ENCODE measurements around the gene COQ2.

Gene COQ2

GRCh38 chr4:83267830-83268475 lies 16.6 kb downstream of the COQ2 start:
- Mint-ChIP-seq H3K4me3 (no peak overlapping the region), H3K4me1 (peaks cover 11% of the 10 kb centered on the region), H3K27ac (no peak overlapping the region), H3K9me3 (no peaks in the 10 kb centered on the region), H3K36me3 (peaks cover 43% of the 10 kb centered on the region)
- DNase-seq (ENCODE audit: low spot score in 2 of 2): no peak
- ATAC-seq: peak; percentile 89

- no peak overlapping the region for H3K27ac Mint-ChIP-seq
- peak; percentile 61 for ATAC-seq
- peaks cover 40% of the 10 kb centered on the region for H3K36me3 Mint-ChIP-seq
- peaks cover 11% of the 10 kb centered on the region for H3K4me1 Mint-ChIP-seq
- H3K9me3 Mint-ChIP-seq: no peaks in the 10 kb centered on the region
- H3K4me3 Mint-ChIP-seq: no peak overlapping the region
- DNase-seq (ENCODE audit: low spot score in 2 of 2): no peak
These were observed 17.3 kb downstream of the COQ2 start for GRCh38 chr4:83267121-83267829.

- Mint-ChIP-seq H3K27ac (no peak overlapping the region), H3K4me1 (peaks cover 11% of the 10 kb centered on the region), H3K9me3 (no peaks in the 10 kb centered on the region), H3K36me3 (peaks cover 40% of the 10 kb centered on the region), H3K4me3 (no peak overlapping the region)
- peak; percentile 72 for ATAC-seq
- no peak for DNase-seq (ENCODE audit: low spot score in 2 of 2)
These were observed 17.9 kb downstream of the COQ2 start for GRCh38 chr4:83266689-83267088.

DNA sequence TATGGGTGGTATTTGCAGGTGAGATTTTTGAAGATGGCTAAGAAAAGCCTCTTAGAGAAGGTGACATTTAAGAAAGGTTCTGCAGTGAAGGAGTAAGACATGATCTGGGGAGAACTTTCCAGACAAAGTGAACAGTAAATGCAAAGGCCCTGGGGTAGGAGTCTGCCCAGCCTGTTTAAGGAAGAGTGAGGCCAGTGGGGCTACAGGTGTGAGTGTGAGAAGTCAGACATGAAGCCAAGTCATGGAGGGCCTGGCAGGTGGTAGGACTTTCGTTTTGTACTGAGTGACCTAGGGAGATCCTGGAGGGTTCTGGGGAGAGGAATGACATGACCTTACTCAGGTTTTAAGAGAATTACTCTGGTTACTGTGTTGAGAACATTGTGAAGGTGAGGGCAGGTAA lies 21.5 kb downstream of the COQ2 start:
- Mint-ChIP-seq H3K4me1 (peaks cover 5% of the 10 kb centered on the region), H3K9me3 (no peaks in the 10 kb centered on the region), H3K27ac (no peak overlapping the region), H3K4me3 (no peak overlapping the region), H3K36me3 (peaks cover 34% of the 10 kb centered on the region)
- DNase-seq (ENCODE audit: low spot score in 2 of 2) (no peak), ATAC-seq (no peak)

GRCh38 chr4:83262682-83263081 lies 21.9 kb downstream of the COQ2 start:
- peaks cover under 1% of the 10 kb centered on the region for H3K4me1 Mint-ChIP-seq
- H3K27ac Mint-ChIP-seq: no peak overlapping the region

GRCh38 chr4:83261307-83261706 lies 23.3 kb downstream of the COQ2 start:
- no peak overlapping the region for H3K27ac Mint-ChIP-seq
- ATAC-seq (no peak), DNase-seq (ENCODE audit: low spot score in 2 of 2) (no peak)
- peaks cover 25% of the 10 kb centered on the region for H3K36me3 Mint-ChIP-seq
- H3K9me3 Mint-ChIP-seq: no peaks in the 10 kb centered on the region
- no peaks in the 10 kb centered on the region for H3K4me1 Mint-ChIP-seq
- H3K4me3 Mint-ChIP-seq: no peak overlapping the region

More at GRCh38 chr4:83262682-83263081, 21.9 kb downstream of the COQ2 start:
- DNase-seq (ENCODE audit: low spot score in 2 of 2) (no peak), ATAC-seq (no peak)
- Mint-ChIP-seq H3K9me3 (no peaks in the 10 kb centered on the region), H3K4me3 (no peak overlapping the region), H3K36me3 (peaks cover 34% of the 10 kb centered on the region)

DNA sequence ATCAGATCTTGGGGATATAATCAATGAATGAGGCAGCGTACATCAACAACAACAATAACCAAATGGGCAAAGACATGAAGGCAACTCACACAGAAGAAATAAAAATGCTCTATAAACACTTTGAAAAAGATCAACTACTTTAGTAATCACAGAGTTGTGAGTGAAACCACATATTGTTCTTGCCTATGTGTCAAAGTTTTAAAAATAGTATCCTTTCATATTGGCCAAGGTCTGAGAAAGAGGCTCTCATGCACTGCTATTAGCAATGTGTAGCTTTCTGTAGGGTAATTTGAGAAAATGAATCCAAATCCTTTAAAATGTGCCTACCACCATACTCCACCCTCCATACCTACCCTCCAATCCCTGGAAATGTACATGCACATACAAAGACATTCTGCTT lies 25.0 kb downstream of the COQ2 start:
- H3K27ac Mint-ChIP-seq: no peak overlapping the region

GRCh38 chr4:83258461-83258860 lies 26.1 kb downstream of the COQ2 start:
- no peaks in the 10 kb centered on the region for H3K4me1 Mint-ChIP-seq
- H3K27ac Mint-ChIP-seq: no peak overlapping the region
- no peak overlapping the region for H3K4me3 Mint-ChIP-seq
- H3K9me3 Mint-ChIP-seq: no peaks in the 10 kb centered on the region
- ATAC-seq: no peak
- DNase-seq (ENCODE audit: low spot score in 2 of 2): no peak
- H3K36me3 Mint-ChIP-seq: peaks cover 12% of the 10 kb centered on the region

More for the DNA sequence above, 25.0 kb downstream of the COQ2 start:
- DNase-seq (ENCODE audit: low spot score in 2 of 2): no peak
- no peak overlapping the region for H3K4me3 Mint-ChIP-seq
- no peaks in the 10 kb centered on the region for H3K9me3 Mint-ChIP-seq
- ATAC-seq: no peak
- H3K36me3 Mint-ChIP-seq: peaks cover 19% of the 10 kb centered on the region
- H3K4me1 Mint-ChIP-seq: no peaks in the 10 kb centered on the region

- no peaks in the 10 kb centered on the region for H3K9me3 Mint-ChIP-seq
- no peak overlapping the region for H3K27ac Mint-ChIP-seq
- no peak overlapping the region for H3K4me3 Mint-ChIP-seq
- no peak for ATAC-seq
- peaks cover under 1% of the 10 kb centered on the region for H3K4me1 Mint-ChIP-seq
- DNase-seq (ENCODE audit: low spot score in 2 of 2): no peak
- peaks cover 6% of the 10 kb centered on the region for H3K36me3 Mint-ChIP-seq
These were observed 26.8 kb downstream of the COQ2 start for GRCh38 chr4:83257811-83258210.

DNA sequence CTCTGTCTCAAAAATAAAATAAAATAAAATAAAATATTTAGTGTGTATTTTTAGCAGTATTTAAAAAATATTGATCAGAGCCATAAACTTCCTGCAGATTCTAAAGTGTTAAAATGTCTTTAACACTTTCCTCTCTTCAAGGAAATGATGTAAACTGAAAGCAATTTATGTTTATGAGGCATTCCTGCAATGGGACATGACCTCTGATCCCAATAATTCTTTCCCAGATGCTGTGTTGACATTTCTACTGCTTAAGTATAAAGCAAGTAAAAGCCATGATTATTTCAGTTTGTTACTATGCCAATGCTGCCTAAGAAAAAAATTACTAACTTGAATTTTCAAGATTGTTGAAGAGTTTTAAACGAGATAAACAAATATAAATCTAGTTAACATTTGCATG lies 29.0 kb downstream of the COQ2 start:
- DNase-seq (ENCODE audit: low spot score in 2 of 2) (no peak), ATAC-seq (no peak)
- Mint-ChIP-seq H3K4me1 (peaks cover 14% of the 10 kb centered on the region), H3K27ac (no peak overlapping the region), H3K9me3 (no peaks in the 10 kb centered on the region), H3K4me3 (no peak overlapping the region), H3K36me3 (no peaks in the 10 kb centered on the region)

DNA sequence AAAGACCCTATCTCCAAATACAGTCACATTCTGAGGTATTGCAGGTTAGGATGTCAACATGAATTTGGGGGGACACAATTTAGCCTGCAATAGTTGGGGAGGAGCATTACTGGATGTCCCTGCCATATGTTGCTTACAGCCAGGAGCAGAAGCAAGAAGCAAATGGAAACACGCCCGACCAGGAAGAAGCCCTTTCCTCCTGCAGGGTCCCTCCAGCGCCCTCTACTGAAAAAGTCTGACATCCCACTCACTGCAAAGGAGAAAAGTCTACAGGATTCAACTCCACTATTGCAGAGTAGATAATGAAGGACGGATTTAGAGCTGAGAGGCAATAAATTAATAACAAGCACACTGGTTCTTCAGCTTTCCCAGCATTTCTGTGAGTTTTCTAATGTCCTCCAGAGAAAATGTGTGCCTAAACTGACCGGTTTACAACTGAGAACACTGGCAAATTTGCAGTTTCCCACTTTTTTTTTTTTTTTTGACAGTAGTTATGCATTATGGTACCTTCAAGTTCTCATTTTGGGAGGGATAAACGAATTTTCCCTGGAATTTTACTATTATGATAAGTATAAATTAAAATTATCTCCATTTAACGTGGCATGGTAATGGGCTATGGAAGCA lies 31.7 kb downstream of the COQ2 start:
- DNase-seq (ENCODE audit: low spot score in 2 of 2) (peak; percentile 49 to 77), ATAC-seq (peak; percentile 80)
- Mint-ChIP-seq H3K4me3 (no peak overlapping the region), H3K27ac (no peak overlapping the region), H3K4me1 (peaks cover 14% of the 10 kb centered on the region), H3K9me3 (no peaks in the 10 kb centered on the region), H3K36me3 (no peaks in the 10 kb centered on the region)

- Mint-ChIP-seq H3K4me1 (peaks cover 14% of the 10 kb centered on the region), H3K36me3 (no peaks in the 10 kb centered on the region), H3K9me3 (no peaks in the 10 kb centered on the region), H3K27ac (no peak overlapping the region), H3K4me3 (no peak overlapping the region)
- no peak for DNase-seq (ENCODE audit: low spot score in 2 of 2)
- no peak for ATAC-seq
These were observed 33.2 kb downstream of the COQ2 start for GRCh38 chr4:83251447-83251830.

DNA sequence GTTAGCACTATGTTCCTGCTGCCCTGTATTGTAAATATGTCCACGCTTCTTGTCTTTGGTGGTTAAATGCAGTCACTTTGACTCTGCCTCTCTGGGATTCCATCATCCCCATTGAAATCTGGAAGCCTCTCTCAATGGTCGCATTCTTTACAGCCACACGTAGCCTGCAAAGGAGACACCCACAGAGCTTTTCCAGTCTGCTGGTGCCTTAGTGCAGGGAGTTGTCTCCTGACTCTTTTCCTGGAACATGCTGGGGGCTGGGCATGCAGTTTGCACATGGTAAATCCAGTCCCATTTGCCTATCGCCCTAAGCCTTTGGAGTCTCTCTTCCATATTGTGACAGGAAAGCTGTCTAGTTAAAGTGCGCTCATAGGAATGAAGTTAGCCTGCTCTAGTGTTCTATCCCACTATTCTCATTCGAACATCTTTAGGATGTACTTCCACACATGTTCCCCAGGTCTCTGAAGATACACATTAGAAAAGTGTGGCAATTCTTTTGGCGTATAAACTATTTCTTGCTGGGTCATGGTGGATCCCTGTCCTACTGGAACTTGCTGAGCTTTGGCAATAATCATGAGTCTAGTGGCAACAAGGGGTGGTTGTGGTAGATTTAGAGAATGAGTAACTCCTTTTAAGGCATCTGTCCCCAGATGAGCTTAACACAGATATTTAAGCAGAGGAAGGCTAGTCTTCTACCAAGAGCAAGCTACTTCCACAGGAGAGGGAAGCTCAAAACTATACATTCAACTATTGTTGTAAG lies 33.7 kb downstream of the COQ2 start:
- ATAC-seq: no peak
- DNase-seq (ENCODE audit: low spot score in 2 of 2): no peak
- Mint-ChIP-seq H3K4me3 (no peak overlapping the region), H3K9me3 (no peaks in the 10 kb centered on the region), H3K36me3 (no peaks in the 10 kb centered on the region), H3K4me1 (peaks cover 14% of the 10 kb centered on the region), H3K27ac (no peak overlapping the region)

DNA sequence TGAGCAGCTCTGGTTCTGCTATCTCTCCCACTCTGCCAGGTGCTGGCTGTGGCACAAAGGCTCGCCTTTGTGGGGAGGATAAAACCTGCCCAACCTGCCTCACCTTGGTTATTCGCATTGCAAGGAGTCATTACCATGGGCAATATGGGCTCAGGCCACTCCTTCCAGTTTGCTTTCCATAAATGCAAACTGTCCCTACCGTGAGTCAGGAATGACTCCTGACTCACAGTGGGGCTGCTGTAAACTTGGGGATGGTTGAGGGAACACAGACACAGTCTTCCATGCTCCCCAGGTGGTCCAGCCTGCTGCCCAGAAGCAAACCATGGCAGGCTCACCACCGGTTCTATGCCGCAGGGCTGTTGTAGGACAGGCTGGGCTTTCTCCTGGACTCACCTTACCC lies 36.1 kb downstream of the COQ2 start:
- no peaks in the 10 kb centered on the region for H3K9me3 Mint-ChIP-seq
- no peaks in the 10 kb centered on the region for H3K36me3 Mint-ChIP-seq
- H3K27ac Mint-ChIP-seq: no peak overlapping the region
- peaks cover 14% of the 10 kb centered on the region for H3K4me1 Mint-ChIP-seq
- no peak for DNase-seq (ENCODE audit: low spot score in 2 of 2)
- ATAC-seq: no peak
- H3K4me3 Mint-ChIP-seq: no peak overlapping the region
